OCI-LY7 (cell line): ENCODE measurements around the gene B3GNT2. TPM values are rescaled to one million over a fixed set of nuclear protein-coding genes. Genes with fewer than 3 reads are reported as not detected.

Experiments used
- BruUV-seq: library from RNA; stranded (reverse); fragments of 400-500 nt; replicated peaks from 2 replicates; lab custom pipeline; 2021; lab: Mats Ljungman, UMichigan
- CTCF ChIA-PET: fragments of 300-600 bp; sonication (Branson Sonifier 250); formaldehyde crosslinking; loops from one replicate; lab custom pipeline; 2022; ENCODE audit warnings: antibody characterized with exemption; ENCODE audit not compliant: unreplicated experiment; lab: Charles Lee
- POLR2A ChIA-PET: fragments of 300-600 bp; sonication (Branson Sonifier 250); formaldehyde crosslinking; loops from one replicate; lab custom pipeline; 2022; ENCODE audit warnings: antibody characterized with exemption; lab: Charles Lee
- DNase-seq: peaks from one replicate; pipeline ENCODE4 v3.0.0-alpha.2; 2015; ENCODE audit warnings: low spot score
- H2AFZ ChIP-seq: fragments of 200-600 bp; sonication (generic), shearing (Covaris generic); 2 replicates; pipeline ENCODE4 v1.6.1; 2014; ENCODE audit warnings: mild to moderate bottlenecking, antibody characterized with exemption, low read length, moderate library complexity
- H3K27ac ChIP-seq: fragments of 200-600 bp; sonication (generic); 2 replicates; pipeline ENCODE4 v1.5.1; 2014; ENCODE audit warnings: mixed run types, low read depth, mild to moderate bottlenecking, moderate library complexity, low read length, inconsistent platforms; ENCODE audit not compliant: poor library complexity, severe bottlenecking
- H3K36me3 ChIP-seq: fragments of 200-600 bp; sonication (generic); 2 replicates; pipeline ENCODE4 v1.6.1; 2014; ENCODE audit warnings: mild to moderate bottlenecking, antibody characterized with exemption, low read length, moderate library complexity, mixed read lengths; ENCODE audit not compliant: insufficient read depth
- H3K4me1 ChIP-seq: fragments of 200-600 bp; sonication (generic); 2 replicates; pipeline ENCODE4 v1.5.1; 2014; ENCODE audit warnings: mild to moderate bottlenecking, low read length; ENCODE audit not compliant: insufficient read depth, poor library complexity, severe bottlenecking
- H3K4me2 ChIP-seq: fragments of 200-600 bp; sonication (generic); 2 replicates; pipeline ENCODE4 v1.6.1; 2014; ENCODE audit warnings: mild to moderate bottlenecking, low read length
- H3K4me3 ChIP-seq: fragments of 200-600 bp; sonication (generic); 2 replicates; pipeline ENCODE4 v1.5.1; 2014; ENCODE audit warnings: mild to moderate bottlenecking, low read depth, low read length; ENCODE audit not compliant: poor library complexity, severe bottlenecking
- H3K79me2 ChIP-seq: fragments of 200-600 bp; sonication (generic); 2 replicates; pipeline ENCODE4 v1.6.1; 2016; ENCODE audit warnings: low read depth, mild to moderate bottlenecking, low read length, moderate library complexity, mixed read lengths; ENCODE audit not compliant: insufficient read depth
- H3K9me2 ChIP-seq: fragments of 200-600 bp; sonication (generic); 2 replicates; pipeline ENCODE4 v1.6.1; 2016; ENCODE audit warnings: mild to moderate bottlenecking, low read length, mixed read lengths; ENCODE audit not compliant: insufficient read depth
- H3K9me3 ChIP-seq: fragments of 200-600 bp; sonication (generic); 2 replicates; pipeline ENCODE4 v1.6.1; 2014; ENCODE audit warnings: mild to moderate bottlenecking, mixed run types, low read length, mixed read lengths
- H4K20me1 ChIP-seq: fragments of 200-600 bp; sonication (generic); 2 replicates; pipeline ENCODE4 v1.6.1; 2014; ENCODE audit warnings: mild to moderate bottlenecking, antibody characterized with exemption, low read length, moderate library complexity, mixed read lengths; ENCODE audit not compliant: insufficient read depth
- EZH2phosphoT487 ChIP-seq: fragments of 200-600 bp; sonication (generic); IDR thresholded peaks from 2 replicates; pipeline ENCODE4 v1.6.1; 2018; ENCODE audit warnings: low read depth, borderline replicate concordance, mild to moderate bottlenecking, mixed run types, antibody characterized with exemption, low read length, moderate library complexity, mixed read lengths
- intact Hi-C: fragments of 100-400 bp; cut with micrococcal nuclease; formaldehyde crosslinking; loops from one replicate; pipeline ENCODE4 v1.10.0; 2022; ENCODE audit not compliant: unreplicated experiment
- total RNA-seq, 2 experiments: library from RNA; depleted of rRNA in 1 of 2; stranded (reverse); fragments of >200 nt in 1 of 2; shearing (Covaris generic) in 1 of 2; gene quantifications; 2 replicates each; pipeline ENCODE4 v1.2.3, GENCODE V29; 2014 to 2022
- TF ChIP-seq, protein P1 (sequence below): fragments of 200-600 bp; sonication (generic); conservative IDR thresholded peaks from 2 replicates; pipeline ENCODE4 v1.5.1; 2014; ENCODE audit warnings: mild to moderate bottlenecking, antibody characterized with exemption, low read length, moderate library complexity, mixed read lengths

The B3GNT2 gene
- total RNA-seq, 2 experiments from 2014 or later: 51.1 to 65.8 TPM

GRCh38 chr2:62222674-62223073, 26.8 kb downstream of the B3GNT2 start:
- DNase-seq: no peak
- TF ChIP-seq, protein P1, sequence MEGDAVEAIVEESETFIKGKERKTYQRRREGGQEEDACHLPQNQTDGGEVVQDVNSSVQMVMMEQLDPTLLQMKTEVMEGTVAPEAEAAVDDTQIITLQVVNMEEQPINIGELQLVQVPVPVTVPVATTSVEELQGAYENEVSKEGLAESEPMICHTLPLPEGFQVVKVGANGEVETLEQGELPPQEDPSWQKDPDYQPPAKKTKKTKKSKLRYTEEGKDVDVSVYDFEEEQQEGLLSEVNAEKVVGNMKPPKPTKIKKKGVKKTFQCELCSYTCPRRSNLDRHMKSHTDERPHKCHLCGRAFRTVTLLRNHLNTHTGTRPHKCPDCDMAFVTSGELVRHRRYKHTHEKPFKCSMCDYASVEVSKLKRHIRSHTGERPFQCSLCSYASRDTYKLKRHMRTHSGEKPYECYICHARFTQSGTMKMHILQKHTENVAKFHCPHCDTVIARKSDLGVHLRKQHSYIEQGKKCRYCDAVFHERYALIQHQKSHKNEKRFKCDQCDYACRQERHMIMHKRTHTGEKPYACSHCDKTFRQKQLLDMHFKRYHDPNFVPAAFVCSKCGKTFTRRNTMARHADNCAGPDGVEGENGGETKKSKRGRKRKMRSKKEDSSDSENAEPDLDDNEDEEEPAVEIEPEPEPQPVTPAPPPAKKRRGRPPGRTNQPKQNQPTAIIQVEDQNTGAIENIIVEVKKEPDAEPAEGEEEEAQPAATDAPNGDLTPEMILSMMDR: no peak
- no peak for TF ChIP-seq EZH2phosphoT487
- H3K9me3 ChIP-seq: peaks cover 33% of the 10 kb centered on the region
- peaks cover 97% of the 10 kb centered on the region for H3K36me3 ChIP-seq
- H4K20me1 ChIP-seq: peaks cover 25% of the 10 kb centered on the region
- H3K4me3 ChIP-seq: no peak overlapping the region
- no peak overlapping the region for H3K4me2 ChIP-seq
- no peak overlapping the region for H3K27ac ChIP-seq
- CTCF ChIA-PET: no interaction called here
- H3K9me2 ChIP-seq: no peaks in the 10 kb centered on the region
- POLR2A ChIA-PET: interaction anchor here (0.6 kb wide), 1 partner anchor 63 kb away, joined by 3 read pairs; no protein-coding TSS in a partner anchor
- no peak overlapping the region for H2AFZ ChIP-seq
- peaks cover 33% of the 10 kb centered on the region for H3K4me1 ChIP-seq
- intact Hi-C loops: no loop called here
- no TSS peak for BruUV-seq
- peaks cover 91% of the 10 kb centered on the region for H3K79me2 ChIP-seq

DNA sequence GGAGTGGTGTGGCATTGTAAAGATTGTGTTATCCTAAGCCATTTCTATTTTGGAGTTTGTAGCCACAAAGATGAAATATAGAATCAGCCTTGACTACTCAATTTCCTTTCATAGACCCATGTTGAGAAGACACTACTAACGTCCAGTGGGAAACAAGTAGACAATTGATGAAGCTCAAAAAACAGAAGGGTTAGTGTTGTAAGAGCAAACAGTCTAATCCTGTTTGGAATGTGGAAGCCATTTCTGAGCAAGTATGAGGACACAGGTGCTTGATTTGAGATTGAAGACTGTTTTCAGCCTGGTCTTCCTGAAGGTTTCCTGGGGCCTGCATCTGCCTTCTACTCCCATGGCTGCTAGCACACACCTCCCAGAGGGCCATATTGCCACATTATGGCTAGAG, 29.1 kb downstream of the B3GNT2 start:
- Histone ChIP-seq H3K36me3 (peaks cover 83% of the 10 kb centered on the region), H3K79me2 (peaks cover 68% of the 10 kb centered on the region), H4K20me1 (peaks cover 25% of the 10 kb centered on the region), H2AFZ (no peak overlapping the region), H3K9me3 (peaks cover 10% of the 10 kb centered on the region; the same call in 1 of the 2 replicates), H3K9me2 (no peaks in the 10 kb centered on the region), H3K4me3 (no peak overlapping the region), H3K4me1 (peaks cover 33% of the 10 kb centered on the region), H3K27ac (no peak overlapping the region), H3K4me2 (no peak overlapping the region)
- DNase-seq: no peak
- CTCF ChIA-PET: no interaction called here
- intact Hi-C loops: no loop called here
- no peak for TF ChIP-seq EZH2phosphoT487
- TF ChIP-seq, protein P1: no peak
- no TSS peak for BruUV-seq
- POLR2A ChIA-PET: no interaction called here

DNA sequence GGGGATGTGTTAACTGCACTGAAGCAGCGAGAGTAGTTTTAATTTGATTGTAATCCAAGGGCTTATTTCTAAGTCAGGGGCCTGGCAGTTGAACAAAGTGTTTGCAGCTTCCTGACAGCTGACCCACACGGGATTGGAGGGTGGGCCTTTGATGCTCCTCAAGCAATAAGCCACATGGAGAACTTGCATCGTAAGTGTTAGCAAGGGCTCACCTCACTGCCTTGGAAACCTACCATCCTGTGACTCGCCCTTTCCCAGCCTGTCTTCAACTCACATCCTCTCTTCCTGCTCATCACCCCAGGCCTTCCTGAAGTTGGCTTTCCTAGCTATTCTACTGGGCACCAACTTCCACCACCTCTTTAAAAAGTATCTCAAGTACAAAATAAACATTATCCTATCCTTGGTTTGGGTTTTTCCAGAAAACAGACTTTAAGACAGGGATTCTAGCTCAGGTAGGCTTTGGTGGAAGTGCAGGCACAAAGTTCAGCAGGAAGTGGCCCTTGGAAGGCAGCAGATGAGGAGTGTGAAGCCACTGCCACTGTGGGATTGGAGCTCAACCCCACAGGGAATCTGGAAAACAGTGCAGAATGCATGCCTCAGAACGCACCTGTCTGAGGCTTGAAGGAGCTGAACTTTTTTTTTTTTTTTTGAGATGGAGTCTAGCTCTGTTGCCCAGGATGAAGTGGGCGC, 31.6 kb downstream of the B3GNT2 start:
- intact Hi-C loops: no loop called here
- Histone ChIP-seq H3K79me2 (peaks cover 43% of the 10 kb centered on the region), H3K36me3 (peaks cover 58% of the 10 kb centered on the region), H3K9me2 (no peaks in the 10 kb centered on the region), H3K4me1 (peaks cover 29% of the 10 kb centered on the region), H3K27ac (peak overlapping the region; percentile 58), H3K9me3 (0 out of 2 replicates have a peak, but pooled peaks cover 5% of the 10 kb centered on the region), H3K4me2 (no peak overlapping the region; the same call in 1 of the 2 replicates), H3K4me3 (no peak overlapping the region), H2AFZ (no peak overlapping the region), H4K20me1 (peaks cover 14% of the 10 kb centered on the region; the same call in 1 of the 2 replicates)
- no peak for DNase-seq
- no TSS peak for BruUV-seq
- TF ChIP-seq EZH2phosphoT487: no peak
- TF ChIP-seq, protein P1: no peak
- ChIA-PET POLR2A (interaction anchor here (0.5 to 1.5 kb wide), 5 partner anchors 12 to 476 kb away, joined by 3 read pairs; no protein-coding TSS in a partner anchor), CTCF (no interaction called here)
